ENCODE measurements around the gene ZNF335.
A peak's percentile ranks its signal among the peaks of the same experiment; 100 is the strongest.

The ZNF335 gene

DNA sequence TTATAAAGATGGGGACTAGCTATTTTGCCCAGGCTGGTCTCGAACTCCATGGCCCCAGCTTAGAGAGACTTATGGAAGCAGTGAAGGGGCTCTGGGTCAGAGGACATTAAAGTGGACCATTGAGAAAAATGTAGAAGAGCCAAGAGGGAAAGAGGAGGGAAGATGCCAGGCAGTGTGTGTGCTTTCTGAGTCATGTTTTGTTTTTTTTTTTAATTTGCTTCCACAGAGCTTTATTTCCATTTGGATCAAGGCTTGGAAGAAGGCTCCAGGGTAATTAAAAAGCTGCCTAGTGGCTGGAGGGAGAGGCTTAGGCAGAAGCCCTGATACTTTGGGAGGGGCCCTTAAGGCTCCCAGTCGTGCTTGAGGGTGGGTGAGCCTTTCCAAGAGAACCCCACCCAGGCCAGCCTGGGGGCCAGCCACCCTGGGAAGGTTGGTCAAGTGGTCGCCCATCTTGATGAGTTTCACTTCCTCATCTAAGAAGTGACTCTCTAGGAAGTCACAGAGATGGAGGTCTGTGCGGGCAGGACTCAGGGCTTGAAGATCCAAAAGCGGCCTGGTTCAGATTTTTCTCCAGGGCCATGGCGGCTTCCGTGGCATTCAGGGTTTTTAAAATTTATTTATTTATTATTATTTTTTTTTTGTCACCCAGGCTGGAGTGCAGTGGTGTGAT, 3.0 kb upstream of the ZNF335 start:
- DNase-seq (ENCODE audit: low spot score), result no peak
- TF ChIP-seq, protein P1, sequence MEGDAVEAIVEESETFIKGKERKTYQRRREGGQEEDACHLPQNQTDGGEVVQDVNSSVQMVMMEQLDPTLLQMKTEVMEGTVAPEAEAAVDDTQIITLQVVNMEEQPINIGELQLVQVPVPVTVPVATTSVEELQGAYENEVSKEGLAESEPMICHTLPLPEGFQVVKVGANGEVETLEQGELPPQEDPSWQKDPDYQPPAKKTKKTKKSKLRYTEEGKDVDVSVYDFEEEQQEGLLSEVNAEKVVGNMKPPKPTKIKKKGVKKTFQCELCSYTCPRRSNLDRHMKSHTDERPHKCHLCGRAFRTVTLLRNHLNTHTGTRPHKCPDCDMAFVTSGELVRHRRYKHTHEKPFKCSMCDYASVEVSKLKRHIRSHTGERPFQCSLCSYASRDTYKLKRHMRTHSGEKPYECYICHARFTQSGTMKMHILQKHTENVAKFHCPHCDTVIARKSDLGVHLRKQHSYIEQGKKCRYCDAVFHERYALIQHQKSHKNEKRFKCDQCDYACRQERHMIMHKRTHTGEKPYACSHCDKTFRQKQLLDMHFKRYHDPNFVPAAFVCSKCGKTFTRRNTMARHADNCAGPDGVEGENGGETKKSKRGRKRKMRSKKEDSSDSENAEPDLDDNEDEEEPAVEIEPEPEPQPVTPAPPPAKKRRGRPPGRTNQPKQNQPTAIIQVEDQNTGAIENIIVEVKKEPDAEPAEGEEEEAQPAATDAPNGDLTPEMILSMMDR (IDR thresholded peaks at IDR 0.05; ENCODE audit: extremely low read depth, insufficient read depth, missing control alignments), result no peak
- in situ Hi-C loops (cut with MboI; ENCODE audit: low pct_unique_long_range_greater_than_20kb, low sequenced_read_pairs, unreplicated experiment), result no loop called here

DNA sequence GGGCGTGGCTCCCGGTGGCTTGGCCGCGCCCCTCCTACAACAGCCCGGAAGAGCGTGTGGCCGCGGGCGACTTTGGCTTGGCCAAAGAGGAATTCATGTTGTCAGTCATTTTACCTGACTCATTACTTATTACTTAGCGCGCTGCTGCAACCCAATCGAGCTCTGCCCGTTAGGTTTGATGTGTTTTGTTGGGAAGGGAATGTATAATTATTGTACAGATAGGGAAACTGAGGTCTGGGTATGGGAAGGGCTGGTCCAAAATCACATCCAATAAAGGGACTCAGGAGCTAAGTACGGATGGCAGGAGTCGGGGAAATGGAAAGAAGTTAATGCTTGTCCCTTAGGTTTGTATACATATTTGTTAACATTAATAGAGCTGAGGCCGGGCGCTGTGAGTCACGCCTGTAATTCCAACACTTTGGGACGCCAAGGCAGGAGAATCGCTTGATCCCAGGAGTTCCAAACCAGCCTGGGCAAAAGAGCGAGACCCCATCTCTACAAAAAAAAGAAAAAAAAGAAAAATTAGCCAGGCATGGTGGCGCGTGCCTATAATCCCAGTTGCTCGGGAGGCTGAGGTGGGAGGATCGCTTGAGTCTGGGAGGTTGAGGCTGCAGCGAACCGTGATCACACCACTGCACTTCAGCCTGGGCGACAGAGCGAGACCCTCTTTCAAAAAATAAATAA, 639 bp upstream of the ZNF335 start:
- TF ChIP-seq, protein P1 (IDR thresholded peaks at IDR 0.05; ENCODE audit: extremely low read depth, insufficient read depth, missing control alignments), result no peak
- in situ Hi-C loops (cut with MboI; ENCODE audit: low pct_unique_long_range_greater_than_20kb, low sequenced_read_pairs, unreplicated experiment), result no loop called here
- DNase-seq (ENCODE audit: low spot score), result peak; percentile 98

DNA sequence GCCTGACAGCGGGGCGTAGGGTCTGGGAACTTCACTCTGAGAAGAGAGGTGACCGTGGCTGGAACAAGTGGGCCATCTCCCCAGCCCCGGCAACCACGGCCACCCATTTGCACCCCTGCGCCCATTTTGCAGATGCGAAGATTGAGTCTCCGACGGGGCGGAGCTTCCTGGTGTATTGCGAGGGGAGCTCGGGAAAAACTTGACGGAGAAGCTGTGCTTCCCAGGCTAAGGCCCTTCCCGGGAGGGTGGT, 653 bp downstream of the ZNF335 start:
- DNase-seq (ENCODE audit: low spot score), result peak; percentile 83
- TF ChIP-seq, protein P1 (IDR thresholded peaks at IDR 0.05; ENCODE audit: extremely low read depth, insufficient read depth, missing control alignments), result no peak
- in situ Hi-C loops (cut with MboI; ENCODE audit: low pct_unique_long_range_greater_than_20kb, low sequenced_read_pairs, unreplicated experiment), result no loop called here

DNA sequence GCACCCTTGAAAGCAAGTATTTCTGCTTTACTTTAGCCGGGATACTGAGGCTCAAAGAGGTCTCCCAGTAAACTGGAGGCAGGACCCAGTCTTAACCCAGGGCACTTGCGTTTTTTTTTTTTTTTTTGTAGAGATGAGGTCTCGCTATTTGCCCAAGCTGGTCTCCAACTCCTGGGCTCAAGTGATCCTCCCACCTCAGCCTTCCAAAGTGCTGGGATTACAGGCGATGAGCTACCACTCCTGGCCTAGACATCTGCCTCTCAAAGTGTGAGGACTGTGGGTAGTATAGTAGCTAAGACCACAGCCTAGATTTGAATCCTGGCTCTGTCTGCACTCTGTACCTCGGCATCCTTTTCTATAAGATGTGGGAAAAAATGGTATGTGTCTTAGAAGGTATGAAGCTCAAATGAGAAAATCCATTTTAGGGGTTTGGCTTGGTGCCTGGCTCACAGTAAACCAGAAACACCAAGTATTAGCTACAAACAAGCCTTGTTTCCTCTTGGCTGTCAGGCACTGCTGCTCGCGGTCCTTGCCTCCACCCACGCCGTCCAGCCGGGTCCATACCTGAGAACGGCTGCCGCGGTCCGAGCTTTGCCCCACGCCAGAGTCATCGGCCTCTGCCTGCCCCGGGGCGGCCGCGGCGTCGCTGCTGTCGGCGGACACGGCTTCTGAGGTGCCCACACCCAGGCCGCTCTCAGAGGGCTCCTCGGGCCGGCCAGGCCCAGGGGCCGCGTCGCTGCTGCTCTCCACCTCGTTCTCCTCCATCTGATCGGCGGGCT, 1.2 kb downstream of the ZNF335 start:
- in situ Hi-C loops (cut with MboI; ENCODE audit: low pct_unique_long_range_greater_than_20kb, low sequenced_read_pairs, unreplicated experiment), result no loop called here
- DNase-seq (ENCODE audit: low spot score), result no peak
- TF ChIP-seq, protein P1 (IDR thresholded peaks at IDR 0.05; ENCODE audit: extremely low read depth, insufficient read depth, missing control alignments), result no peak

DNA sequence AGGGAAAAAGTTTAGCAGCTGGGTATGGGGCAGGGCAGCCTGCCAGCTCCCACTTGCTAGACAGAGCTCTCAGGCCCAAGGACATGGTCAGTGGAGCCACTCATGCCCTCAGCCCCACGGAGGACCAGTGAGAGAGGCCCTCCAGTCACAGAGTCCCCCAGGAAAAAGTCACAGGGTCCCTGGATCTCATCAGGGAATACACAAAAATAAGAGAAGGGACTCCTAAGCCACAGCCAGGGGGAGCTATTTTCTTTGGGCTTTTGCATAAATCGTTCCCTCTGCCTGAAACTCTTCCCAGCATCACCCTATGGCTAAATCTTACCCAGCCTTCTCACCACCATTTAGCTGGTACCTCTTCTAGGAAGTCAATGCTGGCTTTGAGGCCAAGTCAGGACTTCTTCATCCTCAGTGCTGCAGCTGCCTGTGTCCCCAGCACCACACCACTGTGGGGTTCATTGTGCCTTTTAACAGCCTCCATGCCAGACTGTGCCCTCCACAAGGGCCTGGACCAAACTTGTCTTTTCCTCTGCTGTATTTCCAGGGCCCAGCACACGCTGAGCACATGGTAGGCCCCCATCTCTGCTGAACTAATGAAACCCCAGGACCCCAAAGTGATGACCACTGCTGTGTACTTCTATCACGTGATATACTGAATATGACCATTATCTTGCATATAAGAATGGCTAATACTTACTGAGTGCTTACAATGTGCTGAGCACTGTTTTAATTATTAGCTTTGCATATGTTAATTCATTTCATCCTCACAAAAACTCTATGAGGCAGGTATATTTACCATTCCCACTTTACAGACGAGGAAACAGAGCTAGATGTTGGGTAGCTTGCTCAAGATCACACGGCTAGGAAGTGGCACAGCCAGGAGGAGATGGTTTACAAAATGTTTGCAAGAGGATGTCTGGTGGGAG, 2.0 kb downstream of the ZNF335 start:
- TF ChIP-seq, protein P1 (IDR thresholded peaks at IDR 0.05; ENCODE audit: extremely low read depth, insufficient read depth, missing control alignments), result peak; percentile 59
- in situ Hi-C loops (cut with MboI; ENCODE audit: low pct_unique_long_range_greater_than_20kb, low sequenced_read_pairs, unreplicated experiment), result no loop called here
- DNase-seq (ENCODE audit: low spot score), result no peak
